Measurements from ENCODE around the gene ESYT1.

ESYT1 gene

DNA sequence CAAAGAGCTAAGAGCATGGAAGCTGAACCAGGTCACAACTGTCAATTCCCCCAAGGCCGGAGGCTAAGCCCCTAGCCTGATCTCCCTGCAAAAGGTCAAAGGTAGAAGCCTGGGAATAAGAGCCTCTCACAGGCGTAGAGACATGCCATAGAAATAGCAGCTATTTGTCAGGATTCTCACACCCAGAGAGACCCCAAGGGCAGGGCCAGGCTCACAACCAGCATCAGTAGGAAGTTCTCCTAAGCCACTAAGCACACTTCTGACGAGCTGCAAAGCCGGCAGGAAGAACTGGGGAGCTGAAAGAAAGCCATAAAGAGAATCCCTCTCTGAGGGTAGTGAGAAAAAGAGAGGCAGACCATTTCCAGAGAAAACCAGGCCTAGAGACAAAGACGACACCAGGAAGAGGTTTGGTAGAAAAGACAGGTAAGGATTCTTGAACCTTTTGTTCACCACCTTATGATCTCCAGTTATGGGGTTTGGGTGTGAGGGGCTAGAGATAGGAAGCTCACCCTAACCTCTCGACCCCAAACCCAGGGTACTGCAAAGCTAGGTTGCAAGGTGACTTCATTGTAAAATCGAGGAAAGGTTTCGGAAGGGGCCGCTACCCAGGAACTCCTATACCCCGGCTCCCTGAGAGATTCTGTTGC, 60.2 kb downstream of the ESYT1 start:
- no peak for DNase-seq (ENCODE audit: low read depth, low spot score)

DNA sequence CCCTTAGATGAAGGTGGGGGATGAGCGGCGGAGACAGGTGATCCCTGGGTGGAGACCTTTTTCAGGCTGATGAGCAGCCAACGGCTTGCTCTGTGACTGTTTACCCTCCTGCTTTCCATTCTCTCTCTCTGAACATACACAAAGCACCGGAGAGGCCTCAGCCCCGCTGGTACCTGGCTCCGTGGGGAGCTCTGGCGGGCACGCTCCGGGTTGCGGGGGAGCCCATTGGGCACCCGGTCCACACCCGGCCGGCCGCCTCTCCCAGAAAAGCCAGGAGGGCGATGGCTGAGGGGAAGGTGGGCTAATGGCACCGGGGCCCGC, 60.7 kb downstream of the ESYT1 start:
- no peak for DNase-seq (ENCODE audit: low read depth, low spot score)

DNA sequence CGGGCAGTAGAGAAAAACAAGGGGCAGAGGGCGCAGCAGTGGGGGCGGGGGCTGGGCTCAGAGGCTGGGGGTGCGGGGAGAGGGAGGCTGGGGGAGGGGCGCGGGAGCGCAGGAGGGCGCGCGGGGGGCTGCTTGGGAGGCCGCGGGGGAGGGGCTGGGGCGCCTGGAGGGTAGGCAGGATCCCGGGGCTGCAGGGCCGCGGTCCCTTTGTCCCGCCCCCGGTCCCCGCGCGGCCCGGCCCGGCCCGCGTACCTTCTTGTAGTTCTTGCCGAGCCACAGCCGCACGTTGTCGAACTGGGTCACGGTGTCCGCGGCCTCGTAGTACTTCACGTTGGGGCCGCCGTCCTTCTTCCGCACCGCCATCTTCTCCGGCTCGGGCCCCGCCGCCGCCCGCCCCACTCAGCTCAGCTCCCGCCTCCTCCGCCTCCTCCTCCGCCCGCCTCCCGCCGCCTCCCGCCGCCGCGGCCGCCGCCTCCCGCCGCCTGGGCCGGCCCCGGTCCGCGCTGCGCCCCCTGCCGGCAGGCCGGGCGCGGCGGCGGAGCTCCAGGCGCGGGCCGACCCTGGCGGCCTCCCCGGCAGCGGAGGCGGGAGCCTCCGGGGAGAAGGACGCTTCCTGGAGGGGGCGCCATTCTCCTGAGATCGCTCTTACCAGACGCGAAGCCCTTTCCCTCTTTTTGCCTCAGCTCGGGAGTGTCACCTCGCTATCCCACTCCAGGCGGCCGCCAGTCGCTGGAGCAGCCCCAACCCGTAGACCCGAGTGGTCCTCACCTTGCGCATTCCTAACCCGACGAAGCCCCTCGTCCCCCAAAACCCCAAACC, 61.2 kb downstream of the ESYT1 start, which contains the start of gene SMARCC2:
SMARCC2 (minus strand) TSS at position 385 of the 819 bp plus-strand sequence; CDS start at position 363, 22 bp downstream.
- peak; percentile 48 for DNase-seq (ENCODE audit: low read depth, low spot score)

GRCh38 chr12:56189918-56190694, 62.0 kb downstream of the ESYT1 start:
- peak; percentile 67 for DNase-seq (ENCODE audit: low read depth, low spot score)

- DNase-seq (ENCODE audit: low read depth, low spot score): no peak
Measured at GRCh38 chr12:56190695-56191155, 62.7 kb downstream of the ESYT1 start.

DNA sequence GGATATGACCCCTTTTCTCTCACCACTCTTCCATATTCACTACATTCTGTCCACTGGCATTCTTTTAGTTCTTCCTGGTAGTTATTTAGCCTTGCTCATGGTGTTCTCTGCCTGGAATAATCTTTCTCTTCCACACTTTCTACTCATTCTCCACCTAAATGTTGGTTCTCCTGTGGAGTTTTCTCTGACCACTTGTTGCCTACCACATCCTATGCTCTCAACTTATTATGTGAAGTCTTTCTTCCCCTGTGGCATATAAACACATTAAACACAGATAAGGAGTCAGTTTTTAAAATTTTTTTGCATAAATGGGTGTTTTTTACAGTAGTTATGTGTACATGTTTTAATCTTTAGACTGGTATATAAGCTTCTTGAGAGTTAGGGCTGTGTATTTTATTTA, 64.5 kb downstream of the ESYT1 start:
- DNase-seq (ENCODE audit: low read depth, low spot score): no peak

DNA sequence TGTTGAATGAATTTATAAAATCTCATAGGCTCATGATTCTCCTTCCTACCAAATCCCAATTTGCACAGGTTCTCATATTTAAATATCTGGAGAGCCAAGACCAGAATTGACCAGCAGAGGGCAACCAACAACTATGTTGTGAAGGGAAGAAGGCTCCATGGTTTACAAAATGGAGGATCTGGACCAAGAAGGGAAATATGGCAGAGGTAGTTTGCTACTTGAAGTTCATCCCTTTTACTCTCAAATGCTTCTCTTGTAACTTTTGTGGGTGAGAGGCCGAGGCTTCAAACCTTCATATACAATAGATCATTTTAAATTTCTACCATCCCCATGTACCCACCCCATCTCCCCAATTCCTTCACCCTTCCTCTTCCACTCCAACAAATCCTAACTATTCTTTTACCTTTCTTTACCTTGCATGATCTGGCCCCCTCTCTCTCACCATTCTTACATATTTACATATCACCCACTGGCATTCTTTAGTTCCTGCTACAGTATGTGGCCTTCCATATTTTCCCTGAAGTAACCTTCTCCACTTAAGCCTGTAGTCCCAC, 65.0 kb downstream of the ESYT1 start:
- peak; percentile 47 for DNase-seq (ENCODE audit: low read depth, low spot score)
